H9 (cell line): ENCODE results near the gene MACC1. TPM values are rescaled to one million over a fixed set of nuclear protein-coding genes. Genes with fewer than 3 reads are reported as not detected.

Experiments
- DNase-seq: peaks from one replicate; pipeline ENCODE4 v3.0.0-alpha.2; 2017
- H2AFZ ChIP-seq: one replicate; pipeline ENCODE4 v1.6.1; 2013; ENCODE audit warnings: mild to moderate bottlenecking, low read length, control low read depth, moderate library complexity
- H2AK5ac ChIP-seq: 2 replicates; pipeline ENCODE4 v1.6.1; 2013; ENCODE audit warnings: low read length, control low read depth, mixed read lengths; ENCODE audit not compliant: insufficient read length
- H2BK120ac ChIP-seq: one replicate; pipeline ENCODE4 v1.6.1; 2013; ENCODE audit warnings: low read depth, mild to moderate bottlenecking, low read length, control low read depth, inconsistent platforms; ENCODE audit not compliant: poor library complexity, severe bottlenecking
- H2BK12ac ChIP-seq: 2 replicates; pipeline ENCODE4 v1.6.1; 2013; ENCODE audit warnings: low read length, control low read depth, mixed read lengths, low read depth; ENCODE audit not compliant: insufficient read length
- H2BK15ac ChIP-seq: 2 replicates; pipeline ENCODE4 v1.6.1; 2013; ENCODE audit warnings: low read depth, low read length, control low read depth
- H2BK20ac ChIP-seq: one replicate; pipeline ENCODE4 v1.6.1; 2013; ENCODE audit warnings: low read depth, mild to moderate bottlenecking, low read length, control low read depth, inconsistent platforms; ENCODE audit not compliant: poor library complexity, severe bottlenecking
- H2BK5ac ChIP-seq: 2 replicates; pipeline ENCODE4 v1.6.1; 2013; ENCODE audit warnings: low read length, control low read depth, mixed read lengths; ENCODE audit not compliant: insufficient read length
- H3K14ac ChIP-seq: 2 replicates; pipeline ENCODE4 v1.6.1; 2013; ENCODE audit warnings: low read length, control low read depth; ENCODE audit not compliant: insufficient read depth
- H3K18ac ChIP-seq: 2 replicates; pipeline ENCODE4 v1.6.1; 2013; ENCODE audit warnings: low read depth, mild to moderate bottlenecking, mixed read lengths, low read length, control low read depth; ENCODE audit not compliant: insufficient read length
- H3K23ac ChIP-seq: 2 replicates; pipeline ENCODE4 v1.6.1; 2013; ENCODE audit warnings: low read length, control low read depth, mixed read lengths, low read depth; ENCODE audit not compliant: insufficient read length
- H3K23me2 ChIP-seq: 2 replicates; pipeline ENCODE4 v1.6.1; 2013; ENCODE audit warnings: low read depth, mild to moderate bottlenecking, mixed read lengths, low read length, control low read depth; ENCODE audit not compliant: insufficient read length, poor library complexity, severe bottlenecking
- H3K27ac ChIP-seq: 2 replicates; pipeline ENCODE4 v1.5.1; 2013; ENCODE audit warnings: low read length, control low read depth, mixed read lengths, low read depth; ENCODE audit not compliant: insufficient read length
- H3K27me3 ChIP-seq: 2 replicates; pipeline ENCODE4 v1.6.1; 2013; ENCODE audit warnings: low read length, control low read depth, inconsistent platforms; ENCODE audit not compliant: insufficient read depth
- H3K4ac ChIP-seq: 2 replicates; pipeline ENCODE4 v1.6.1; 2013; ENCODE audit warnings: low read depth, mild to moderate bottlenecking, control low read depth, inconsistent platforms, low read length, moderate library complexity
- H3K4me1 ChIP-seq: 2 replicates; pipeline ENCODE4 v1.6.1; 2013; ENCODE audit warnings: low read length, control low read depth, inconsistent platforms; ENCODE audit not compliant: insufficient read depth
- H3K4me2 ChIP-seq: 2 replicates; pipeline ENCODE4 v1.6.1; 2013; ENCODE audit warnings: low read length, control low read depth, mixed read lengths; ENCODE audit not compliant: insufficient read length, insufficient read depth
- H3K56ac ChIP-seq: 2 replicates; pipeline ENCODE4 v1.6.1; 2013; ENCODE audit warnings: low read depth, mild to moderate bottlenecking, mixed read lengths, low read length, control low read depth; ENCODE audit not compliant: insufficient read length
- H3K79me1 ChIP-seq: 2 replicates; pipeline ENCODE4 v1.6.1; 2013; ENCODE audit warnings: low read depth, mild to moderate bottlenecking, moderate library complexity, low read length, control low read depth, inconsistent platforms; ENCODE audit not compliant: insufficient read depth, poor library complexity, severe bottlenecking
- H3K79me2 ChIP-seq: 2 replicates; pipeline ENCODE4 v1.6.1; 2013; ENCODE audit warnings: low read length, control low read depth, inconsistent platforms; ENCODE audit not compliant: insufficient read depth
- H3K9ac ChIP-seq: 2 replicates; pipeline ENCODE4 v1.6.1; 2013; ENCODE audit warnings: low read length, control low read depth, mixed read lengths; ENCODE audit not compliant: insufficient read length; ENCODE audit errors: extremely low read depth
- H3K9me3 ChIP-seq: one replicate; pipeline ENCODE4 v1.6.1; 2013; ENCODE audit warnings: low read depth, low read length, inconsistent platforms; ENCODE audit not compliant: control insufficient read depth
- H3T11ph ChIP-seq: one replicate; pipeline ENCODE4 v1.6.1; 2013; ENCODE audit warnings: mild to moderate bottlenecking, low read length, control low read depth, inconsistent platforms
- H4K20me1 ChIP-seq: one replicate; pipeline ENCODE4 v1.6.1; 2013; ENCODE audit not compliant: control insufficient read depth, insufficient read length, insufficient read depth
- H4K5ac ChIP-seq: 2 replicates; pipeline ENCODE4 v1.6.1; 2013; ENCODE audit warnings: low read depth, mild to moderate bottlenecking, mixed read lengths, low read length, control low read depth; ENCODE audit not compliant: insufficient read length
- H4K8ac ChIP-seq: replicated peaks from 2 replicates; pipeline ENCODE4 v1.6.1; 2013; ENCODE audit warnings: low read length, control low read depth, mixed read lengths, low read depth; ENCODE audit not compliant: insufficient read length
- H4K91ac ChIP-seq: 2 replicates; pipeline ENCODE4 v1.6.1; 2013; ENCODE audit warnings: low read depth, mild to moderate bottlenecking, moderate library complexity, mixed read lengths, low read length, control low read depth; ENCODE audit not compliant: insufficient read length
- H3K27ac Mint-ChIP-seq, 3 experiments: 2 replicates in 2 of 3; 3 replicates in 1 of 3; pipeline ENCODE4 v1.8.0; 2020 to 2021; ENCODE audit warnings: mixed read lengths in 3 of 3, mild to moderate bottlenecking in 1 of 3, moderate library complexity in 1 of 3
- H3K27me3 Mint-ChIP-seq: 2 replicates; pipeline ENCODE4 v1.8.0; 2021; ENCODE audit warnings: low read depth, mild to moderate bottlenecking, moderate library complexity, mixed read lengths
- H3K36me3 Mint-ChIP-seq, 3 experiments: 2 replicates in 2 of 3; 3 replicates in 1 of 3; pipeline ENCODE4 v1.8.0; 2020 to 2021; ENCODE audit warnings: low read depth in 3 of 3, mixed read lengths in 3 of 3; ENCODE audit not compliant: insufficient read depth in 1 of 3
- H3K4me1 Mint-ChIP-seq, 2 experiments: 2 replicates each; pipeline ENCODE4 v1.8.0; 2020; ENCODE audit warnings: mixed read lengths in 2 of 2
- H3K4me3 Mint-ChIP-seq, 2 experiments: 2 replicates in 1 of 2; 3 replicates in 1 of 2; pipeline ENCODE4 v1.8.0; 2020 to 2021; ENCODE audit warnings: mild to moderate bottlenecking in 2 of 2, mixed read lengths in 2 of 2, moderate library complexity in 1 of 2
- H3K9me3 Mint-ChIP-seq, 2 experiments: 2 replicates in 1 of 2; 3 replicates in 1 of 2; pipeline ENCODE4 v1.8.0; 2020; ENCODE audit warnings: mild to moderate bottlenecking in 2 of 2, mixed read lengths in 2 of 2, moderate library complexity in 1 of 2
- WGBS: extraction: QIAGEN DNeasy Blood & Tissue Kit; methylation state at CpG from one replicate; pipeline ENCODE4 v1.1.7; 2013; ENCODE audit warnings: missing lambda C conversion rate, low lambda C conversion rate, mixed read lengths; ENCODE audit not compliant: insufficient read length; ENCODE audit errors: extremely low coverage; 5-methylcytosine and 5-hydroxymethylcytosine counted together
- total RNA-seq: library from RNA; stranded (reverse); gene quantifications from 2 replicates; pipeline ENCODE4 v1.2.1, GENCODE V29; 2021
- TF ChIP-seq, protein P1 (sequence below): fragments of 200-600 bp; sonication (generic); conservative IDR thresholded peaks from 3 replicates; pipeline ENCODE4 v1.8.0; 2021; ENCODE audit warnings: antibody characterized with exemption, mild to moderate bottlenecking

Gene MACC1
- total RNA-seq, 1 experiment from 2014 or later: 11.0 TPM

DNA sequence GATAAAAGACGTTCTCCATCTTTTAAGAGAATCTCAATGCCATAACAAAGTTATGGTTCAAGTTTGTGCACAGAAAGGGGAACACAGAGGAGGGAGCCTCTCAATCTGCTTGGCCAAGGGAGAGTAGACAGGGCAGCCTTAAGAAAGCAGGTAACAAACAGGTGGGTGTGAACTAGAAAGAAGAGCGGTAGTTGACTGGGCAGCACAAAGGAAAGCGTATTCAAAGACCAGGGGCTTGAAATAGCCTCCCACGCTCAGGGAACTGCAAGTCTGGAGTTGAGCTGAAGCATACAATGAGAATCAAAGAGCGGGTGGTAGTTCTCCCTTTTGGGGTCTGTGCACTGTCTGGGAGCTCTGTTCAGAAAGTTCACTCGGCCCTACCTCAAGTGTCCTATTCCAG lies 18.9 kb upstream of the MACC1 start:
- H2BK5ac ChIP-seq: no peak overlapping the region
- H4K20me1 ChIP-seq: no peaks in the 10 kb centered on the region
- no peaks in the 10 kb centered on the region for H3K4me1 ChIP-seq
- no peak overlapping the region for H3K23ac ChIP-seq
- WGBS: no CpG with 5 or more reads among the region's 6 CpGs
- no peak overlapping the region for H2BK15ac ChIP-seq
- no peaks in the 10 kb centered on the region for H3K79me2 ChIP-seq
- no peaks in the 10 kb centered on the region for H3K9me3 ChIP-seq
- no peak overlapping the region for H2BK12ac ChIP-seq
- H4K91ac ChIP-seq: no peak overlapping the region
- no peaks in the 10 kb centered on the region; a peak in 1 of 7 replicates for H3K36me3 Mint-ChIP-seq
- no peak overlapping the region for H4K5ac ChIP-seq
- H3K9ac ChIP-seq: no peak overlapping the region
- no peaks in the 10 kb centered on the region for H3K79me1 ChIP-seq
- peaks cover 11 to 15% of the 10 kb centered on the region in 2 experiments for H3K4me1 Mint-ChIP-seq
- H3K56ac ChIP-seq: no peak overlapping the region
- no peak overlapping the region for H3K14ac ChIP-seq
- TF ChIP-seq, protein P1, sequence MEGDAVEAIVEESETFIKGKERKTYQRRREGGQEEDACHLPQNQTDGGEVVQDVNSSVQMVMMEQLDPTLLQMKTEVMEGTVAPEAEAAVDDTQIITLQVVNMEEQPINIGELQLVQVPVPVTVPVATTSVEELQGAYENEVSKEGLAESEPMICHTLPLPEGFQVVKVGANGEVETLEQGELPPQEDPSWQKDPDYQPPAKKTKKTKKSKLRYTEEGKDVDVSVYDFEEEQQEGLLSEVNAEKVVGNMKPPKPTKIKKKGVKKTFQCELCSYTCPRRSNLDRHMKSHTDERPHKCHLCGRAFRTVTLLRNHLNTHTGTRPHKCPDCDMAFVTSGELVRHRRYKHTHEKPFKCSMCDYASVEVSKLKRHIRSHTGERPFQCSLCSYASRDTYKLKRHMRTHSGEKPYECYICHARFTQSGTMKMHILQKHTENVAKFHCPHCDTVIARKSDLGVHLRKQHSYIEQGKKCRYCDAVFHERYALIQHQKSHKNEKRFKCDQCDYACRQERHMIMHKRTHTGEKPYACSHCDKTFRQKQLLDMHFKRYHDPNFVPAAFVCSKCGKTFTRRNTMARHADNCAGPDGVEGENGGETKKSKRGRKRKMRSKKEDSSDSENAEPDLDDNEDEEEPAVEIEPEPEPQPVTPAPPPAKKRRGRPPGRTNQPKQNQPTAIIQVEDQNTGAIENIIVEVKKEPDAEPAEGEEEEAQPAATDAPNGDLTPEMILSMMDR: no peak
- no peak overlapping the region for H4K8ac ChIP-seq
- no peak overlapping the region for H3T11ph ChIP-seq
- H3K27me3 ChIP-seq: no peaks in the 10 kb centered on the region
- H2BK20ac ChIP-seq: no peak overlapping the region
- no peak overlapping the region for H3K18ac ChIP-seq
- no peak overlapping the region for H2AK5ac ChIP-seq
- H3K27me3 Mint-ChIP-seq: no peaks in the 10 kb centered on the region; the same call in 1 of the 2 replicates
- no peak overlapping the region for H3K27ac Mint-ChIP-seq
- H3K23me2 ChIP-seq: no peaks in the 10 kb centered on the region
- no peak for DNase-seq
- H3K4ac ChIP-seq: no peak overlapping the region
- H3K27ac ChIP-seq: no peak overlapping the region
- no peak overlapping the region for H3K4me3 Mint-ChIP-seq
- no peaks in the 10 kb centered on the region for H3K9me3 Mint-ChIP-seq
- H2BK120ac ChIP-seq: no peak overlapping the region
- no peak overlapping the region for H2AFZ ChIP-seq
- H3K4me2 ChIP-seq: no peak overlapping the region
